Mesodermal cell (in vitro differentiated cells): Measurements from ENCODE around the gene FBXO8.

Source experiments
- H3K27ac ChIP-seq: 2 replicates; pipeline ENCODE4 v1.7.0; 2013; ENCODE audit warnings: mild to moderate bottlenecking, low read depth, low read length, moderate library complexity; ENCODE audit not compliant: severe bottlenecking
- H3K36me3 ChIP-seq: 2 replicates; pipeline ENCODE4 v1.7.1; 2013; ENCODE audit warnings: mild to moderate bottlenecking, low read length, moderate library complexity; ENCODE audit not compliant: control insufficient read depth, insufficient read depth
- H3K4me1 ChIP-seq: one replicate; pipeline ENCODE4 v1.7.1; 2013; ENCODE audit warnings: mild to moderate bottlenecking, low read length; ENCODE audit not compliant: insufficient read depth, control insufficient read depth, poor library complexity, severe bottlenecking
- H3K4me3 ChIP-seq: 2 replicates; pipeline ENCODE4 v1.7.0; 2013; ENCODE audit warnings: low read length, control low read depth, mild to moderate bottlenecking; ENCODE audit not compliant: insufficient read depth, poor library complexity, severe bottlenecking; ENCODE audit errors: extremely low read depth
- H3K9me3 ChIP-seq: 2 replicates; pipeline ENCODE4 v1.7.1; 2013; ENCODE audit warnings: mild to moderate bottlenecking, low read length, moderate library complexity; ENCODE audit not compliant: control insufficient read depth
- whole genome bisulfite sequencing, 2 experiments: methylation state at CpG; one replicate each; pipeline ENCODE4 v1.1.5; 2013; ENCODE audit warnings: missing lambda C conversion rate in 2 of 2; ENCODE audit not compliant: insufficient coverage in 2 of 2; 5-methylcytosine and 5-hydroxymethylcytosine counted together

Gene FBXO8

GRCh38 chr4:174248407-174248806 lies 35.1 kb downstream of the FBXO8 start:
- H3K36me3 ChIP-seq, result no peaks in the 10 kb centered on the region
- no peaks in the 10 kb centered on the region for H3K9me3 ChIP-seq
- no peak overlapping the region for H3K27ac ChIP-seq
- WGBS, 2 experiments, result no CpG with 5 or more reads among the region's 1 CpG
- no peak overlapping the region for H3K4me3 ChIP-seq
- no peaks in the 10 kb centered on the region for H3K4me1 ChIP-seq

DNA sequence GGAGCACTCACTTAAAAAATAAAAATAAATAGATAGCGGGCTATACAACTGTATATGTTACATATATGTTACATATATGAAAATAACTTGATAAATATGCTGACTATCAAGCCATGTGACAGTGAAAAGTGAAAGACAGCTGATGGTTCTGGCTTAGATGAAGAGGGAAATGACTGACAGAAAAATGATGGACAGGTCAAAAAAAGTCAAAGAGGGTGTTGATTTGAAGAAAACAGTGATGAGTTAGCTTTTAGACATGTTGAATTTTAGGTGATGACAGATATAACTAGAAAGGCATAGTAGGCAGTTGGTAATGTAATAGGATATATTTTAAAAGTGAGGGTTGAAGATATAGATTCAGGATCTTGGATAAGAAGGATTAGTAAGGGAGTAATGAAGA lies 37.8 kb downstream of the FBXO8 start:
- Histone ChIP-seq H3K4me3 (no peak overlapping the region), H3K36me3 (no peaks in the 10 kb centered on the region), H3K9me3 (no peaks in the 10 kb centered on the region), H3K4me1 (no peaks in the 10 kb centered on the region), H3K27ac (no peak overlapping the region)
- no CpG with 5 or more reads among the region's 1 CpG for WGBS, 2 experiments

DNA sequence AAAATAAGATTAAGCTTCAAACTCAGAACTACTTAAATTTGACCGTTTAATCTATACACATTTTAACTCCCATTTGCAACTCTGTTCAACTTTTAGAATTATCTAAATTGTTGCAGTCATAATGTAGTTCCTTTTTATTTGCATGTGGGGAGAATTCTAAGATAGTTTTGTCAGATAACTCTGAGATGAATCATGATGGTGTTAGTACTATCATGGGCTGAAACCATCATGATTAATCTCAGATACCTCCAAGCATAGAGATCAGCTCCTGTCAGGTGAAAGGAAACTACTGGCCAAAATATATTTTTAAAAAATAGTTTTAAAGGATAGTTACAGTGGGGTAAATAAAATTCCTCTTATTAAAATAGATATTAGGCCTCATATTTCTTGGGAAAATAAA lies 39.0 kb downstream of the FBXO8 start:
- H3K4me3 ChIP-seq, result no peak overlapping the region
- no CpG with 5 or more reads among the region's 1 CpG for WGBS, 2 experiments
- H3K4me1 ChIP-seq, result no peaks in the 10 kb centered on the region
- H3K9me3 ChIP-seq, result no peaks in the 10 kb centered on the region
- no peaks in the 10 kb centered on the region for H3K36me3 ChIP-seq
- no peak overlapping the region for H3K27ac ChIP-seq

- WGBS, 2 experiments, result no CpG with 5 or more reads among the region's 3 CpGs
Observed at GRCh38 chr4:174241162-174241561, 42.3 kb downstream of the FBXO8 start.

GRCh38 chr4:174236359-174236758 lies 47.1 kb downstream of the FBXO8 start:
- H3K9me3 ChIP-seq, result no peaks in the 10 kb centered on the region
- H3K27ac ChIP-seq, result no peak overlapping the region
- H3K4me3 ChIP-seq, result no peak overlapping the region
- 100% methylated on average over 1 of the region's 3 CpGs; no CpG with 5 or more reads in 1 of the 2 experiments for WGBS, 2 experiments
- peaks cover 9% of the 10 kb centered on the region for H3K36me3 ChIP-seq
- no peaks in the 10 kb centered on the region for H3K4me1 ChIP-seq

More at GRCh38 chr4:174241162-174241561, 42.3 kb downstream of the FBXO8 start:
- Histone ChIP-seq H3K36me3 (peaks cover 9% of the 10 kb centered on the region), H3K4me1 (no peaks in the 10 kb centered on the region), H3K4me3 (no peak overlapping the region), H3K27ac (no peak overlapping the region), H3K9me3 (no peaks in the 10 kb centered on the region)

DNA sequence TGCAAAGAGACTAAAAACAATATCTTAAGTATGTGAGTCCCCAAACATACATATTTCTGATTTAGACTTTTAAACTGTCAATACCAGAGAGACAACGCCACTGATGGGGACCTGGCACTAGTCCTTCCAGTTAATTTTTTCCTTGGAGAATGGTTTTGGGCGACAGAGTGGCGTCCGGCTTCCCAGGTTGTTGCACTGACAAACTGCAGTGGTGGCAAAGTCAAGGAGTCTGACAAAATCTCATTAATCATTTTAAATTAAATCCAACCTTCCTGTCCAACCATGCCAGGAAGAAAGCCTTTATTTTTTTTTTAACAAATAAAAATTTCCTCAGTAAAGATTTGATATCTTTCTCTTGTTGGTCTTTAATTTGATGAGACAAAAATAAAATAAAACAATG lies 52.8 kb downstream of the FBXO8 start:
- no peaks in the 10 kb centered on the region for H3K36me3 ChIP-seq
- no peaks in the 10 kb centered on the region for H3K4me1 ChIP-seq
- H3K9me3 ChIP-seq, result no peaks in the 10 kb centered on the region
- no peak overlapping the region for H3K27ac ChIP-seq
- WGBS, 2 experiments, result 87 to 100% methylated on average over 3 to 4 of the region's 4 CpGs
- no peak overlapping the region for H3K4me3 ChIP-seq

- Histone ChIP-seq H3K4me1 (no peaks in the 10 kb centered on the region), H3K9me3 (no peaks in the 10 kb centered on the region), H3K36me3 (no peaks in the 10 kb centered on the region)
Observed at GRCh38 chr4:174230148-174230547, 53.3 kb downstream of the FBXO8 start.

DNA sequence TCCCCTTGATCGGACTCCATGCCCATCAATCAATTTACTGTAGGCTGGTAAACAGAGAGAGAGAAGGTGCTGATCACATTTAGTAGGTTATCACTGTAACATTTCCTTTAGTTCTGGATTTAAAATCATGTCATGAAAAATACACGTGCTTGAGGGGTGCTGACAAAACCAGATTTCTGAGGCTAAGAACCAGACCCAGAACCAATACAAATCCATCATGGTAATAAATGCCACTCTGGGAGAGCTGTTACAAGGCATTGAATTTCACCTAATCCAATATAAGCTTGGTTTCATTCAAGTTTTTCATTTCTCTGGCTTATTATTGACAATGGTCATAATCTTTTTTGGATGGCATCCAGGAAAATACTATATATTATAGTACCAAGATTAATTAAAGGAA lies 54.5 kb downstream of the FBXO8 start:
- H3K4me1 ChIP-seq, result no peaks in the 10 kb centered on the region
- H3K27ac ChIP-seq, result no peak overlapping the region
- WGBS, 2 experiments, result no CpG with 5 or more reads among the region's 2 CpGs
- H3K4me3 ChIP-seq, result no peak overlapping the region
- no peaks in the 10 kb centered on the region for H3K9me3 ChIP-seq
- H3K36me3 ChIP-seq, result no peaks in the 10 kb centered on the region

More at GRCh38 chr4:174230148-174230547, 53.3 kb downstream of the FBXO8 start:
- Histone ChIP-seq H3K27ac (no peak overlapping the region), H3K4me3 (no peak overlapping the region)

GRCh38 chr4:174225349-174226049 lies 58.0 kb downstream of the FBXO8 start:
- Histone ChIP-seq H3K9me3 (no peaks in the 10 kb centered on the region), H3K27ac (no peak overlapping the region), H3K4me1 (no peaks in the 10 kb centered on the region), H3K4me3 (no peak overlapping the region), H3K36me3 (no peaks in the 10 kb centered on the region)
- WGBS, 2 experiments, result 94% methylated on average over 4 to 7 of the region's 9 CpGs

DNA sequence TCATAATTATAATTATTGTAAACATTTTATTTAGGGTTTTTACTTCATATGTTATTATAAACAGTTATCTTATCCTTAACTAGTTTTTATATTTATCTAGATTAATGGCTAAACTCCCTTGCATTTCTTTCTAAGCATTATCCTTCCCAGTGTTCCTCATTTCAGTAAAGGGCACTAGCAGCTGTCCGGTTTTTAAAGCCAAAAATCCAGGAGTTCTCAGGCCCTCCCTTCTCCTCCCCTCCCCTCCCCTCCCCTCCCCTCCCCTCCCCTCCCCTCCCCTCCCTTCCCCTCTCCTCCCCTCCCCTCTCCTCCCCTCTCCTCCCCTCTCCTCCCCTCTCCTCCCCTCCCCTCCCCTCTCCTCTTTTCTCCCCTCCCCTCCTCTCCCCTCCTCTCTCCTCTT lies 58.9 kb downstream of the FBXO8 start:
- Histone ChIP-seq H3K36me3 (no peaks in the 10 kb centered on the region), H3K4me3 (no peak overlapping the region), H3K27ac (no peak overlapping the region), H3K4me1 (no peaks in the 10 kb centered on the region), H3K9me3 (no peaks in the 10 kb centered on the region)
- WGBS, 2 experiments, result no CpG with 5 or more reads among the region's 1 CpG

- H3K9me3 ChIP-seq, result no peaks in the 10 kb centered on the region
- WGBS, 2 experiments, result 0 to 14% methylated on average over 1 of the region's 4 CpGs
Observed at GRCh38 chr4:174222266-174222872, 61.1 kb downstream of the FBXO8 start.

More at GRCh38 chr4:174222266-174222872, 61.1 kb downstream of the FBXO8 start:
- Histone ChIP-seq H3K36me3 (no peaks in the 10 kb centered on the region), H3K27ac (no peak overlapping the region), H3K4me3 (no peak overlapping the region), H3K4me1 (peaks cover 5% of the 10 kb centered on the region)
